GM19025 (cell line): ENCODE measurements around the gene LHX5.
A peak's percentile ranks its signal among the peaks of the same experiment; 100 is the strongest.

Source experiments
- ATAC-seq: cut with Tn5 transposase; IDR thresholded peaks from one replicate; pipeline ENCODE4 v1.9.1; 2021; ENCODE audit warnings: mild to moderate bottlenecking, low read depth, moderate library complexity; ENCODE audit not compliant: unreplicated experiment

Gene LHX5

DNA sequence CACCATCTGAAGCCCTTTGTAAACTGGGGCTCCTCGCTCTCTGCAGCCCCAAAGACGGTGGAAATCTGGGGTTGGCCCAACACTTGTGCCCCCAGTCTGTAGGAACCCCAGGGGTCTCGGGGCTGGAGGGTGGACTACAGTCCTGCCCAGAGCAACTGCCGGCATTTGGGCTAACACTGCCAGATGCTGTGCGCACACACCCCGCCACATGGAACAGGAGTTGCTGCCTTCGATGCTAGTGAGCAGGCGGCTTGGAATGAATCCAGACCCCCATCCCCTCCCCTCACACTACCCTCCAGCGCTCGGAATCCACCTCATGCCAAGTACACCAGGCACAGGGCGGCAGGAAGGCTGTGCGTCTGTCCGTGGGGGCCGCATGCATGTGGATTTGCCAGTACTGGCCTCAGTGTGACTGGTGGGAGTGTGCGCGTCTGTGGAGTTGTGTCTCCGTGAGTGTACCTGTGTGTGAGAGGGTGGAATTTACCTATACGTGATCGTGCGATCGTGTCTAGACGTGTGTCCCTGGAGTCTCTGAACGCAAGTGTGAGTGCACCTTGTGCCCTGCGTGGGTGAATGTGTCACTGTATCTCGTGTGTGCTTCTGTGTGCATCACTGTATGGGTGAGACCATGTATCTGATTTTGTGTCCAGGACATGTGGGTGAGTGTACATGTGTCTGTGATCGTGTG lies 5.1 kb downstream of the LHX5 start:
- ATAC-seq: no peak

DNA sequence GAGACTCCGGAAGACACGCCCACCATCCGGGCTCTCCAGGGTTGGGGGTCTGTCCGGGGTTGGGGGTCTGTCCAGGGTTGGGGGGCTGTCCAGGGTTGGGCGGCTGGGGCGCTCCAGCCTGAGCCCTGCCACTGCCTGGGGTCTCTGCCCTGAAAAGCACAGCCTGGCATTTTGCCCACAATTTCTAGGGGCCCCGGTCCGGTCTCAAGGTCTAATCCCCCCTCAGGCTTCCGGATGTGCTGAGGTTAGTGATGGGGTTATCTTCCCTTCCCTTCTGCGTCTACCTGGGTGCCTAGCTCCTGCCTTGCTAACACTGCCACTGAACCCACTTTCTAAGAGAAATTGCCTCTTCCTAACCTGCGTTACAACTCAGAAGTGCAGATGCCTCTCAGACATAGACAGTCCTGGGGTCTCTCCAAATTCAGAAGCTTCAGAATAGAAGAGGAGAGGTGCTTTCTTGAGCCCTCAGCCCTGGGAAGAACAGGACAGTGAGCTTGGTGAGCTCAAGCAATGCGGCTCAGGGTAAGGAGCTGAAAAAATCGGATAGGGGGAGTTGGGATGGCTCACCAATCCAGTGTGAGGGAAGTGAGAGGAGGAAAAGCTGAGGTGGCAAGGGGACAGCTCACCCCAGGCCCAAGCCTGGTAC lies 5.7 kb downstream of the LHX5 start:
- ATAC-seq: no peak

DNA sequence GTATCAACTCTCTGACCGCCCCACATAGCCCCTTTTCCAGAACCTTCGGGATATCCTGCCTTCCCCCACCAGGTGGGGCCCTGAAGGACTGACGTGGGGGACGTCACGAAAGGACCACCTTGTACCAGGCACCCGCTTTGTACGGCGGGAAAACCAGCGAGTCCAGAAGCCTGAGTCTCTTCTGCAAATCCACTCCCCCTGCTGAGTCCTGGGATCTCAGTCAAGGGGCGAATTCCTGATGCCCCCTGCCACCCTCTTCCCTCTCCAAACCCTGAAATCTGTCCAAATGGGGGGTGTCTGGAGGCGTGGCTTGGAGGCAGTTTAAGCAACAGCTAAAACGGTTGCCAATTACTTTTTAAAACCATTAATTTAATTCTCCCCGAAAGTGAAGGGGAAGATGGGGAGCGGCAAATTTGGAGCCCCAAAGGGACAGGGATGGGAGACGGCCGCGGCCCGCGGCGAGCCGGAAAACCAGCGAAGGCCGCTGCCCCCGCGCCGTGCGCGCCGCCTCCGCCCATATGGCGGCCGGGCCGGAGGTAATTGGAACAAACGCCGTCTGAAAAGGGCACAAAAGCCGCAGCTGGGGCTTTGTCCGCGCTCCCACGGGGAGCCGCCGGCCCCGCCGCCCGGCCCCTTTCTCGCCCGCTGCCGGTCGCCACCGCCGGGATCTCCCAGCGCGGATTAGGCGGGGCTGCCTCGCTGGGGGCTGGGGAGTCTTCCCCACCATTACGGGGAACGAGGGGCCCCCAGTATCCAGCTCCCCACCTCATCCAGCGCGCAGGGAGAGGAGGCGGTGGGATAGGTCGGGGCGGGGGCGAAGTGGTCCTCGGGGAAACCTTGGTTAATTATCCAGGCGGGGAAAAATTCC lies 6.6 kb downstream of the LHX5 start:
- no peak for ATAC-seq

GRCh38 chr12:113464452-113464775 lies 7.3 kb downstream of the LHX5 start:
- ATAC-seq: no peak

- no peak for ATAC-seq
Observed at GRCh38 chr12:113463746-113464451, 7.8 kb downstream of the LHX5 start.

GRCh38 chr12:113462998-113463745 lies 8.5 kb downstream of the LHX5 start:
- ATAC-seq: no peak

DNA sequence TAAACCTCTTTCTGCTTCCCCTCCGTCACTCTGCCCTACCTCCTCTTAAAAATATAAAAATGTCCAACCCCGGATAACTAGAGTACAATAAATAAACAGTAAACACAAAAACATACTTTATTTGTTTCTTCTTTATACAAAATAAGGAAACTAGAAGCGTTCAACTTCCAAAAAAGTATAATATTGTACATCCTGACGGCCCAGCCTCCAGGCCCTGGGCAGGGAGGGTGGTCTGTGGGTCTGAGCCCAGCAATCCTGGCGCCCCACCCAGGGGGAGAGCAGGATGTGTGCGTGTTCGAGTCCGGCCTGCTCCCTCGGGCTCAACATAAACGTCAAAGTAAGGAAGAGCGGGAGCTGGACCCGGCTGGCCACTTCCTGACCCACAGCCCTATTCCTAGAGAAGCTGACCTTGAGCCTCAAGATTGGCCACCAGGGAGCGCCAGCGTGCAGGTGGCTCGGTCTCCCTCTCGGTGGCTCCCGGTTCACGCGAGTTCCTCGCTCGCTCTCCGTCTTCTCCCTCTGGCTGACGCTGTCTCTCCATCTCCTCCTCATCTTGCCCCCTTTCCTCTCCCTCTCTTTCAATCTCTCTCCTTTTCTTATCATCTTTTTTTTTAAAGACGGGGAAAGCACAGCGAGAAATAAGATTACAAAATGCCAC lies 9.4 kb downstream of the LHX5 start:
- ATAC-seq: no peak

- ATAC-seq: no peak
Observed at GRCh38 chr12:113461666-113462065, 10.0 kb downstream of the LHX5 start.

GRCh38 chr12:113459981-113460380 lies 11.7 kb downstream of the LHX5 start:
- no peak for ATAC-seq

DNA sequence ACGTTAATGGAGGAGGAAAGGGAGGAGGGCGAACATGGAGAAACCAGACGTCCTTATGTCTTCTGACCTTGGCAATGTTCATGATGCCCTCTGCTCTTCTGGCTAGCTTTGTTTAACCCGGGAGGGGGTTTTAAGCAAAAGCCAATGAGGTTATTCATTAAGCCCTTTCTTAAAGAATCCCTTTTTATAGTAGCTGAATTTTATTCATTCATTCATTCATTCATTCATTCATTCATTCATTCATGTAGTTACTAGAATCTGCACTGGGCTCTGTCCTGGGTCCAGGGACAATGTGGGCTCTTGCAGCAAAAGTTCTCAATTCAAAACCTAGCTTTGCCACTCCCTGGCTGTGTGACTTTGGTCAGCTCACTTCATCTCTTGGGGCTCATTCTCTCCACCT lies 14.0 kb downstream of the LHX5 start:
- ATAC-seq: no peak

- ATAC-seq: no peak
Observed at GRCh38 chr12:113457185-113457584, 14.5 kb downstream of the LHX5 start.

DNA sequence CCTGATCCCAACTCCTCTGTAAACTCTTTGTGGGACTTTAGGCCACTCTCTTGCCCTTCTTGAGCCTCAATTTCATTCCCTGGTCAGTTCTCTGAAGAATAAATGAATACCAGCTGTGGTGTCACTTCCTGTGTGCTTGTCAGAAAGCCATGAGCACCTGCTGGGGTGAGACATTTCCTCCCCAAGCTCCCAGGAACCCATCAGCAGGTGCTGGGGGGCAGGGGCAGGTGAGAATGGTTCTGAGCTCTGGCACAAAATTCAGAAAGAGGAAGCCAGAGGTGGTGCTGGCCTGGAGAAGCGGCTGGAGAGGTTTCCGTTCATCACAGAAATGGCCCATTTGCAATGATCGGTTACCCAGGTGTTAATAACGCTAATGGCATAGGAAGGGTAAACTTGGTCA lies 14.9 kb downstream of the LHX5 start:
- ATAC-seq: no peak

GRCh38 chr12:113456199-113456598 lies 15.5 kb downstream of the LHX5 start:
- ATAC-seq: no peak

- no peak for ATAC-seq
Observed at GRCh38 chr12:113453330-113453729, 18.3 kb downstream of the LHX5 start.

DNA sequence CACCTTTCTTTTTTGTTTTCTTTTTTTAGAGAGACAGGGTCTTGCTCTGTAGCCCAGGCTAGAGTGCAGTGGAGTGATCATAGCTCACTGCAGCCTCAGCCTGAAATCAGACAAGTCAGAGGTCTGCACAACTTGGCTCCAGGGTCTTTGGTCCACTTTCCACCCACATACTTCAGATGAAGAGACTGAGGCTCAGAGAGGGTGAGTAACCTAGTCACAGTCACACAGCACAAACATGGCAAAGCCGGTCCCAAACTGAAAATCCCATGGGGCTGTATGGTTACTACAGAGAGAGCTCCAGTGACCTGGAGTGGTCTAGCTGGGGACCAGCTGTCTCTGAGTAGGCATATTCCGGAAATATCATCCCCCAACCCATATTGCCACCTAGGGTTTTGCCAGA lies 19.2 kb downstream of the LHX5 start:
- no peak for ATAC-seq

- ATAC-seq: no peak
Observed at GRCh38 chr12:113449839-113450238, 21.8 kb downstream of the LHX5 start.

DNA sequence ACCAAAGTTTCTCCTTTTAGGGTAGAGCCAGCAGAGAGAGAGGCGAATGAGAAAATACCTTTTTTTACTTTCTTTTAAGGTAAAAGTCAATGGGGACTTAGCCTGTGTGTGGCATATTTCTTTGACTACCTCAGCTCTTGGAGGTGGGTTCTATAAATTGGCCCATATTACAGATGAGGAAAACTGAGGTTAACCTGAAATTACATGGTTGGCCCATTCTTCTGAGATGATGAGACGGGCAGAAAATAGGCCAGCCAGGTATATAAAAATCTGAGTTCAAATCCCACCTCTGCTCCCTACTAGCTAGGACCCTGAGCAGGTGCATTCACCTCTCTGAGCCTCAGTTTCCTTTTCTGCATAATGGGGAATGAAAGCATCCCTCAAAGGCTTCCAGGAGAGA lies 22.4 kb downstream of the LHX5 start:
- ATAC-seq: no peak

DNA sequence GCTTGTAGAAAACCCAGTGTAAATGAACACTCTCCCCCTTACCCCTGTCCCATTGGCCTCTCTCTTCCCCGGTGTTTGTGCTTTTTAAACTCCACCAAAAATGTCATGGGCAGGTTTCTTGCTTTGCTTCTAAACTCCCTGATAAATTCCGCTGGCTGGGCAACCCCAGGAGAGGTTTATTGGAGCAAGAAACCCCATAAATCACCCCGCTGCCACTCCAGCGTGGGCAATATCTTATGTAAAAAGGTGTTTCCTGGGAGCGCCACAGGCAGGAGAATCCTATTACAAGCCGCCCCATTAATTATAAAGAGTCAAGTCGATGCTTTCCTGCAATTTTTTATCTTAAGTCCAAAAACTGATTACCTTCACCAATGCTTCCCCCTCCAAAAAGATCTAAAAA lies 22.8 kb downstream of the LHX5 start:
- ATAC-seq: no peak

DNA sequence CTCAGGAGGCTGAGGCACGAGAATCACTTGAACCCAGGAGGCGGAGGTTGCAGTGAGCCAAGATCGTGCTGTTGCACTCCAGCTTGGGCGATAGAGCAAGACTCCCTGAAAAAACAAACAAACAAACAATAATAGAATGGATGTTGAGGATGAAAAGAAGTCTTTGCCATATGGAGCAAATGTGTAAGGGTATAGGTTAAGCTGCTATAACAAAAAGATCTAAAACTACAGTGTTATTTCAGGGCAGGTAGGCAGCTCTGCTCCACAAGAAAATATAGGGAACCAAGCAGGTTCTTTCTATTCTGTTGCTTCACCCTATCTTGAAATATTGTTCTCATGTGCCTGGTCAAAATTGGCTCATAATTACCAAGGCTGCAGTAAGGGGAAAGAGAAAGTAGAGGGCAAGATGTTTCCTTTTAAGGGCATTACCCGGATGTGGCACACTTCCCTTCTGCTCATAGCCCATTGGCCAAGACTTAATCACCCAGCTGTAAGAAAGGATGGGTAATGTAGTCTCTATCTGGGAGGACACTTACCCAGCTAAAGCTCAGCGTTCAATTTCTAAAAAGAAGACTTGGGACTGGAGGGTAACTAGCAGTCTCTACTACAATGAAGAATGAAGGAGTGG lies 26.0 kb downstream of the LHX5 start:
- peak; percentile 53 for ATAC-seq
